Measurements from ENCODE around the gene SANBR.
"Not testable (repeated sequence)": the region's sequence is repeated elsewhere in the genome, so short reads cannot be mapped to it uniquely, and the experiment has no call there.

The SANBR gene

GRCh38 chr2:61065714-61066709 lies at the start of gene SANBR:
Gene SANBR, plus strand, starts transcription at chr2:61065871. Its CDS starts 4,480 bp downstream, at chr2:61070351.
- DNase-seq = peak; percentile 86

GRCh38 chr2:61015976-61016375 lies 49.7 kb upstream of the SANBR start:
- DNase-seq = no peak

- DNase-seq = no peak
Observed at GRCh38 chr2:61016392-61017002, 49.2 kb upstream of the SANBR start.

- DNase-seq = peak; percentile 74
Observed at GRCh38 chr2:61017003-61017555, 48.6 kb upstream of the SANBR start.

GRCh38 chr2:61017556-61018317 lies 47.9 kb upstream of the SANBR start, which contains the start of the genes PEX13 and PUS10:
Gene PEX13, plus strand, starts transcription at chr2:61017720. Its CDS starts 40 bp downstream, at chr2:61017760.
Gene PUS10, minus strand, starts transcription at chr2:61018255. Its CDS starts 6,365 bp downstream, at chr2:61011890.
- peak; percentile 73 for DNase-seq

- DNase-seq = no peak
Observed at GRCh38 chr2:61018318-61018755, 47.3 kb upstream of the SANBR start.

- DNase-seq = no peak
Observed at GRCh38 chr2:61018798-61019197, 46.9 kb upstream of the SANBR start.

- DNase-seq = no peak
Observed at GRCh38 chr2:61021228-61021660, 44.4 kb upstream of the SANBR start.

GRCh38 chr2:61023670-61024069 lies 42.0 kb upstream of the SANBR start:
- no peak for DNase-seq

- no peak for DNase-seq
Observed at GRCh38 chr2:61029533-61029932, 36.1 kb upstream of the SANBR start.

- DNase-seq = not testable (repeated sequence)
Observed at GRCh38 chr2:61034592-61034991, 31.1 kb upstream of the SANBR start.

- DNase-seq = not testable (repeated sequence)
Observed at GRCh38 chr2:61036643-61037042, 29.0 kb upstream of the SANBR start.

- no peak for DNase-seq
Observed at GRCh38 chr2:61042807-61043206, 22.9 kb upstream of the SANBR start.

GRCh38 chr2:61044636-61045035 lies 21.0 kb upstream of the SANBR start:
- no peak for DNase-seq

GRCh38 chr2:61045226-61045625 lies 20.4 kb upstream of the SANBR start:
- DNase-seq = no peak

- no peak for DNase-seq
Observed at GRCh38 chr2:61045999-61046398, 19.7 kb upstream of the SANBR start.

GRCh38 chr2:61055557-61055956 lies 10.1 kb upstream of the SANBR start:
- DNase-seq = no peak

GRCh38 chr2:61057562-61057961 lies 8.1 kb upstream of the SANBR start:
- DNase-seq = no peak

- no peak for DNase-seq
Observed at GRCh38 chr2:61059382-61059781, 6.3 kb upstream of the SANBR start.

GRCh38 chr2:61074100-61074499 lies 8.4 kb downstream of the SANBR start:
- no peak for DNase-seq

- no peak for DNase-seq
Observed at GRCh38 chr2:61085883-61086282, 20.2 kb downstream of the SANBR start.

GRCh38 chr2:61089797-61090196 lies 24.1 kb downstream of the SANBR start:
- DNase-seq = no peak
